ENCODE measurements around the gene PTPRG.

DNA sequence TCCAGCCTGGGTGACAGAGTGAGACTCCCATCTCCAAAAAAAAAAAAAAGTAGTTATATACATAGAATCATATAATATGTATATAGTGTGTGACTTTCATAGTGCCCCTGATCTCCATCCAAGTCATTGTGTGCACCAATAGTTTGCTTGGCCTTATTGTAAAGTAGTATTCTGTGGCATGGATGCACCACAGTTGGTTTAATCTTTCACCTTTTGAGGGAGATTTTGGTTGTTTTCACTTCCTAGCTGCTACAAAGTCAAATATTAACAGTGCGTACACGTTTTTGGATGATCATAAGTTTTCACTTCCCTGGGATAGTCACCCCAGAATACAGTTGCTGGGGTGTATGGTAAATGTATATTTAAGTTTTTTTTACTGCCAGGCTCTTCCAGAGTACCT is 162.8 kb downstream of the PTPRG start:
- TF ChIP-seq CTCF (IDR thresholded peaks at IDR 0.05) (no peak), POLR2A (IDR thresholded peaks at IDR 0.05) (no peak)
